ENCODE results near the gene RGS16.
A peak's percentile ranks its signal among the peaks of the same experiment; 100 is the strongest.

The RGS16 gene

GRCh38 chr1:182629080-182629479 lies 24.9 kb upstream of the RGS16 start:
- DNase-seq: no peak

- no peak for DNase-seq
Observed at GRCh38 chr1:182628657-182629056, 24.5 kb upstream of the RGS16 start.

- no peak for DNase-seq
Observed at GRCh38 chr1:182627622-182628021, 23.4 kb upstream of the RGS16 start.

- DNase-seq: no peak
Observed at GRCh38 chr1:182626527-182626926, 22.3 kb upstream of the RGS16 start.

- DNase-seq: no peak
Observed at GRCh38 chr1:182625719-182626504, 21.7 kb upstream of the RGS16 start.

GRCh38 chr1:182625024-182625423 lies 20.8 kb upstream of the RGS16 start:
- no peak for DNase-seq

GRCh38 chr1:182624577-182624976 lies 20.4 kb upstream of the RGS16 start:
- no peak for DNase-seq

- DNase-seq: no peak
Observed at GRCh38 chr1:182622901-182623528, 18.8 kb upstream of the RGS16 start.

- DNase-seq: no peak
Observed at GRCh38 chr1:182621906-182622305, 17.7 kb upstream of the RGS16 start.

- no peak for DNase-seq
Observed at GRCh38 chr1:182620924-182621585, 16.9 kb upstream of the RGS16 start.

GRCh38 chr1:182617734-182618351 lies 13.7 kb upstream of the RGS16 start:
- peak; percentile 19 for DNase-seq

GRCh38 chr1:182617014-182617429 lies 12.8 kb upstream of the RGS16 start:
- DNase-seq: no peak

GRCh38 chr1:182616130-182617013 lies 12.2 kb upstream of the RGS16 start:
- no peak for DNase-seq

GRCh38 chr1:182615468-182616129 lies 11.4 kb upstream of the RGS16 start:
- no peak for DNase-seq

- DNase-seq: peak; percentile 53
Observed at GRCh38 chr1:182614796-182615454, 10.7 kb upstream of the RGS16 start.

- no peak for DNase-seq
Observed at GRCh38 chr1:182611787-182612186, 7.6 kb upstream of the RGS16 start.

- DNase-seq: no peak
Observed at GRCh38 chr1:182611326-182611725, 7.1 kb upstream of the RGS16 start.

GRCh38 chr1:182610606-182611194 lies 6.5 kb upstream of the RGS16 start:
- no peak for DNase-seq

- no peak for DNase-seq
Observed at GRCh38 chr1:182608845-182609610, 4.8 kb upstream of the RGS16 start.

GRCh38 chr1:182608236-182608635 lies 4.0 kb upstream of the RGS16 start:
- no peak for DNase-seq

Measured in kidney glomerular epithelial cell (primary cell).